PC-3 (cell line): Measurements from ENCODE around the gene FBLN1.

Source experiments
- EZH2 ChIP-seq: fragments of 300-600 bp; sonication (generic); IDR thresholded peaks from one replicate; pipeline ENCODE4 v1.6.1; 2017; ENCODE audit warnings: antibody characterized with exemption, mild to moderate bottlenecking, low read length; ENCODE audit not compliant: unreplicated experiment
- EZH2phosphoT487 ChIP-seq: fragments of 300-600 bp; sonication (generic); IDR thresholded peaks from 2 replicates; pipeline ENCODE4 v1.6.1; 2018; ENCODE audit warnings: mild to moderate bottlenecking, antibody characterized with exemption, low read length, borderline replicate concordance
- TF ChIP-seq, protein P1 (sequence below): fragments of 300-600 bp; sonication (generic); conservative IDR thresholded peaks from 2 replicates; pipeline ENCODE4 v1.5.1; 2017; ENCODE audit warnings: antibody characterized with exemption, low read depth, mild to moderate bottlenecking, low read length

DNA sequence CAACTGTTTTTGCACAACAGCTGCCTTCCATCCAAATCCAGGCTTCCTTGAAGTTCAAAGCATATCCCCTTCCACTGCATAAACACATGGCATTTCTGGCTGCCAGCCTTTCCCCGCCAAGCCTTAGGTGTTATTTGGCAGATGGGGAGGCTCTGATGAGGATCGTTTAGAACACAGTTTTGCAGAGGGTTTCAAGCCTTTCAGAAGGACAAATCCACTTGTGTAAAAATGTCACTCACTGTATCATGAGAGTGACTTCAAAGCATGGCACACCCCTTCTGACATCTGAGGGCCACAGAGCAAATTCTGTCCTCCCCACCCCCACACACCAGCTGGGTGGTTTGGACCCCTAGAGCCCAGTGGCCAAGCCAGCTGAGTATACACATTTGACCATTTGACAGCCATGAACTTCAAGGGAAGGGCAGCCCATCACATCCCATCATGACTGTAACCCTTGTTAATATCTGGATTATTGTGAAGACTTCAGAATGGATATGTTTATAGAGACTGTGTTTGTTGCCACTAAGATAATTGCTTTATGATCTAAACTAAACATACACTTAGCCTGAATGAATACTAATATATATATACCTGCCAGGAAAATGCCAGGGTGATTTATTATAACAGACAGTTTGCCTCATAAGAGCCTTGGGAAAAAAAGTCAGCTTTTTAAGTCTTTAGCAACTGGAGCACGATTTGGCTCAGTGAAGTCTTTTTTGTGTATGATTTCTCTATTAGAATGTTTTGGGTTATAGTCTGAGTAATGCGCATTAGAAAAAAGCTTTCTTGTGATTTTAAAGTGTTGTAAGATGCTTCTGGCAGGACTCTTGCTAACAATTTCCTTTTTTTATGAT lies 31.9 kb downstream of the FBLN1 start:
- TF ChIP-seq, protein P1, sequence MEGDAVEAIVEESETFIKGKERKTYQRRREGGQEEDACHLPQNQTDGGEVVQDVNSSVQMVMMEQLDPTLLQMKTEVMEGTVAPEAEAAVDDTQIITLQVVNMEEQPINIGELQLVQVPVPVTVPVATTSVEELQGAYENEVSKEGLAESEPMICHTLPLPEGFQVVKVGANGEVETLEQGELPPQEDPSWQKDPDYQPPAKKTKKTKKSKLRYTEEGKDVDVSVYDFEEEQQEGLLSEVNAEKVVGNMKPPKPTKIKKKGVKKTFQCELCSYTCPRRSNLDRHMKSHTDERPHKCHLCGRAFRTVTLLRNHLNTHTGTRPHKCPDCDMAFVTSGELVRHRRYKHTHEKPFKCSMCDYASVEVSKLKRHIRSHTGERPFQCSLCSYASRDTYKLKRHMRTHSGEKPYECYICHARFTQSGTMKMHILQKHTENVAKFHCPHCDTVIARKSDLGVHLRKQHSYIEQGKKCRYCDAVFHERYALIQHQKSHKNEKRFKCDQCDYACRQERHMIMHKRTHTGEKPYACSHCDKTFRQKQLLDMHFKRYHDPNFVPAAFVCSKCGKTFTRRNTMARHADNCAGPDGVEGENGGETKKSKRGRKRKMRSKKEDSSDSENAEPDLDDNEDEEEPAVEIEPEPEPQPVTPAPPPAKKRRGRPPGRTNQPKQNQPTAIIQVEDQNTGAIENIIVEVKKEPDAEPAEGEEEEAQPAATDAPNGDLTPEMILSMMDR = no peak
- no peak for TF ChIP-seq EZH2
- no peak for TF ChIP-seq EZH2phosphoT487
